A549 treated with ZK216348 at 1 μM for 4 hours (cell line): ENCODE measurements around the gene NDUFB8. TPM values are rescaled to one million over a fixed set of nuclear protein-coding genes. Genes with fewer than 3 reads are reported as not detected.

Experiments
- total RNA-seq: library from RNA; stranded (reverse); fragments of 200-300 nt; extraction: Qiagen RNA extraction; gene quantifications from 5 replicates; pipeline ENCODE4 v1.2.3, GENCODE V29; 2022; ENCODE audit warnings: low read depth

NDUFB8 gene
- total RNA-seq = 233 to 319 TPM (median 265 TPM) in 5 replicates

GRCh38 chr10:100529475-100530298, at the start of gene NDUFB8:
NDUFB8 (minus strand) TSS chr10:100529871; CDS start chr10:100529851, 20 bp downstream.

GRCh38 chr10:100535715-100536353, 6.2 kb upstream of the NDUFB8 start, which contains the start of gene HIF1AN:
HIF1AN (plus strand) TSS chr10:100535943; CDS start chr10:100535959, 16 bp downstream.

GRCh38 chr10:100519311-100520051, 10.2 kb downstream of the NDUFB8 start, which contains the start of gene SEC31B:
SEC31B (minus strand) TSS chr10:100519861; CDS start chr10:100516952, 2,909 bp downstream.

Other genes with a start within 250 kb of the NDUFB8 start
- gene BLOC1S2, start 243.2 kb downstream of the NDUFB8 start, total RNA-seq = 90.1 to 139 TPM (median 93.2 TPM) in 5 replicates
- gene PKD2L1, start 199.6 kb downstream of the NDUFB8 start, total RNA-seq = 0.06 to 0.12 TPM in 2 of 5 replicates, not detected in the others
- 134 to 202 TPM (median 182 TPM) in 5 replicates for gene SCD, start 182.6 kb downstream of the NDUFB8 start, total RNA-seq
- 0.07 TPM in 1 of 5 replicates, not detected in the others for gene WNT8B, start 66.9 kb downstream of the NDUFB8 start, total RNA-seq
- 0.87 to 3.4 TPM (median 2.5 TPM) in 5 replicates for gene SEC31B, start 10.0 kb downstream of the NDUFB8 start, total RNA-seq
- 12.1 to 21.7 TPM (median 18.3 TPM) in 5 replicates for gene HIF1AN, start 6.1 kb upstream of the NDUFB8 start, total RNA-seq
- 0.20 to 0.34 TPM (median 0.26 TPM) in 5 replicates for gene PAX2, start 215.7 kb upstream of the NDUFB8 start, total RNA-seq